Stimulated activated CD8-positive, alpha-beta memory T cell treated with anti-CD3 and anti-CD28 coated beads, Interleukin-7, amount 100 ng/mL, for 4 hours (primary cell): ENCODE data around the gene CREB5.

ENCODE experiments used
- DNase-seq, 2 donors: peaks; one replicate each; pipeline ENCODE4 v3.0.0-alpha.2; 2020; ENCODE audit warnings: low read depth in 2 of 2

CREB5 gene

DNA sequence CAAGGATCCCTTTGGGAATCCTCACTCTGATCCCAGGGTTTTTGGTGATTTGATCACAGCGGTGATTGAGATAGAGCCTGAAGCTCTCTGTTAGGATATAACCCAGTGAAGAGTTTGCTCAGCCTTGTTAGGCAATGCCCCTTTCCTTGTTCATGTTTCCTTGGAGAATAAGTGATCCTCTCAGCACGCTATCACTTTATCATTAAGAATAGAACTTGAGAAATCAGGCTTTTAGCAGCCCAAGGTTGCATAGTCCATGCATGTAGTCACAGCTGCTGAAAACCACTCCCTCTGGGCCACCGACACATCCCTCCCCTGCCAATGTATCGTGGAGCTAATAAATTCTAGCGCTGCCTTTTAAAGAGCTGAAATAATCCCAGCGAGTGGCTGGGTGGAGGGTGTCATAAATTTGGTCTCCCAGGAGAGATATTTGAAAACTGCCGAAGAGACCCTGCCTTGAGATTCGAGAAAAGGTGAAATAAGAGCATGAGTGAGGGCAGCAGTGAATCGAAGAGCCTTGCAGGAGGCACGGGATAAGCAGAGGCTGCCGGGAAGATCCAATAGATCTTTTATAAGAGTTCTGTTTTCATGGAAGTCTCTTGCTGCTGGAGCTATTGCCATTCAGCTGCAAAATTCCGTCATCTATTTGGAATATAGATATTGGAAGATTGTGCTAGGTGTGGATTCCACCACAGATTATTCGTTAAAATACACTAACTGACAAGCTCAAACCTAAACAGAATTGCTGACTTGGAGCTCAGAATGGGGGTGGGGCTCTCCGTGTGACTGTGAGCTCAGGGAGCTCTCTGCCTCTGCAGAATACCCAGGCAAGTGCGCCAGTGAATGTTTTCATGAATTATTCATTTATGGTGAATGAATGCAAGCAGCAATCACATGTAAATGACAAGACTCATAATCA lies 296.0 kb downstream of the CREB5 start:
- DNase-seq = no peak

DNA sequence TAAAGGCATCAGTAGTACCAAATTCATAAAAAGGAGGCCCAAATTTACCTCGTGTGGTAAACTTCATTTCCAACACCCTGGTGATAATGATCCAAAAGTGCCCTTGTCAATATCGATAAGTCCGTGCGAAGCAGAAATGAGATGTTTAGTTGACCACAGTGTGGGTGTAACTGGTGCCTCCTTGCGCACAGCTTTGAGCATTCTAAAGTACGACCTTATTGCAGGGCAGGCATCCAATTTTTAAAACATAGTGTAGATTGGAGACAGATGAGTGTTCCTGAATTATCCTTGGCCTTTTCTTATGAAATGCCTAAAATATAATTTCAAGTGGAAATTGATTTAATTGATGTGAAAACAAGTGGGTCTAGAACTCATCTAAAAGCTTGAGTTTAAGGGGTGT lies 297.4 kb downstream of the CREB5 start:
- no peak for DNase-seq

DNA sequence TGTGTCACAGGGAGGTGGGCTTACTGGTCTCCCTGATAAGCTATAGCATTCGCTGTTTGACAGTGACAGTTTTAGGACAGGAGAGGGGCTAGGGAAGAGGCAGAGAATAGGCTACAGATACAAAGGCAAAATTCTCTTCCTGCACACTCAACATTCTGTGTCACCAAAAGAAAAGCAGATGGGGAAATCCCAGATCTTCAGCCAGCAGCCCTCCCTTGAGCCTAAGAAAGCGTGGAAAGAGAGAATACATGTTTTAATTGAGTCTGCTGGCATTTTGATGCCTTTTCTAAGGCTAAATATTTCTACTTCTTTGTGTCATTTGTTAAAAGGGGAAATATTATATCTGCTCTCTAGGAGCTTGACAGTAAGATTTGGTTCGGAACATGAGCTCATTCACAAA lies 298.8 kb downstream of the CREB5 start:
- DNase-seq = no peak

DNA sequence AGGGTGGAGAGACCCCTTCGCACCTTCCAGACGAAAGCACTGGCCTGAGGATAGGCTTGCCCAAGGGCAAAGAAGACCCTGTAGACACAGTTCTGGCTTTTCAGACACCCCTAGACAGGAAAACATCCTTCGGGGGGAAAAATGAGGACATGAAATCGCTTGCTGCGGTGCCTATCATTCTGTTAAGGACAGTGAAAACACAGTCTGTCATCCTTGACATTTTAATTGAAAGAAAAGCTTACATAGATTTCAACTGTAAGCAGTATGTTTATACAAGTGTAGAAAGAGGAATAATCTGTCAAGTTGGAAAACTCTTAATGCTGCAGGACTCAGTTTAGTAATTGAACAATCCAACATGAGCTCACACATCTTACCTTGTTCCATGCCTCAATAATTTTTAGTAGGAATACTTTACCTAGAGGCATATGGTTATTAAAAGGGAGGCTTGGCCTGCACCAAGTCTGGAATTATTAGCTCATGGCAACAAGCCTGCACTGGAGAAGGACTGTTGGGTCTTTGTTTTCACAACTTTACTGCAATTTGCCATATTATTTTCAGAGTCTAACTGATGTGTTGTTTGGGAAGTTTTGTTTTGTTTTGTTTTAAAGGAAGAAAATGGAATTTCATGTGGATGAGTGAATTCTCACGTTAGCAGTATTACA lies 302.3 kb downstream of the CREB5 start:
- DNase-seq = no peak

DNA sequence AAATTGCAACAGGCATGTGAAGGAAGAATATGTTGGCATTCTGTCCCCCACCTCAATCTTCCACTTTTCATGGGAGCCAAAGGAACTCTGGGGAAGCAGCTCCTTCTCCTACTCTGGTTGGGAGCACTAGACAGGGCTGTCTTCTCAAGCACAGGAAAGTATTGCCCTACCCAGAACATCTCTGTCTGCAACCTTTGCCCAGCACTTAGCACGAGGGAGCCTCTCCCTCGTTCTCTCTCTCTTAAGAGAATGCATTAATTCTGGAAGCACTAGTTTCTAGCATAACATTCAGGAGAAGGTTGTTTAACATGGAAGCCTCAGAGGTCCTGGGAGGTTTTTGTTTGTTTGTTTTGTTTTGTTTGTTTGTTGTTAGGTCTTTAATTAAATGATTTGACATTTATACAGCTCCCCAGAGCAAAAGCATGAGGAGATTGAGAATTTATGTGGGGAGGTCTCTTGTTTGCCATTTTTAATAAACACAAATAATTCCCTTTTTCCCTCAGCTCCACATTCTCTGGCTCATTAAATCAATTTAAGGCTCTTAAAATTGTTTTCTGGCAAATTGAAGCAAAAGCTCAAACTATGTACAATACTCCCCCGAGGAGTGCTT lies 305.2 kb downstream of the CREB5 start:
- DNase-seq = no peak

DNA sequence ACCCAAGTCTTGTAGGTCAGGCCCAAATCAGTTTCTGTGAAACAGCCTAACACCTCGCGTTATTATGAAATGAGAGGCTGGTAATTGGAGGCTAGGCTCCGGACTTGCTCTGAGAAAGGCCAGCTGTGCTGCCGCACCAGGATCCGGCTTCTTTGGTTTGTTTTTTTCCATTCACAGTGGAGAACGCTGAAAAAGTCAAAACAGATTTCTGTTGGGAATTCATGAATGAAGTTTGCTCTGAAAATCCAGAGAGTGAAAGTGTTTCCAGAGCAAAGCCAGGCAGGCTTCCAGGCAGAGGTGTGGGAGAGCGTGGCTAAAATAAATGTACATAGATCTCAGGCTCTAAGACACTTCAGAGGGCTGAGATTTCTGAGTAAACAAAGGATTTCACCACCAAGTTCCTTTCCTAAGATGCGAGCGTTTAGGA lies 305.8 kb downstream of the CREB5 start:
- no peak for DNase-seq

DNA sequence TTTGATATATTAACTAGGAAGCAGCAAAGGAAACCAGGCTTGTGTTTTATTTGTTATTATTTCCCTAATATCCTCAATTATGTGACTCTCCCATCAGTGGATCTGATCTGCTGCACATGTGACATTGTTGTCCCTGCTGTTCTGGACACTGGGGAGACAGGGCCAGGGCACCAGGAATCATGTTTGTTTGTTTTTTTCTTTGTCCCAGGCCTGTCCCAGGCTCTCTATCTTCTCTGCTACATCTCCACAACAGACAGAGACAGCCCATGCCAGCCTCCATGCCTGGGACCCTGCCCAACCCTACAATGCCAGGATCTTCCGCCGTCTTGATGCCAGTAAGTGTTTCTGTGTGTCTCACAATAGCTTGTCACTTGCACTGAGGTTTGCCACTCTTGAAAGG lies 306.2 kb downstream of the CREB5 start:
- no peak for DNase-seq

DNA sequence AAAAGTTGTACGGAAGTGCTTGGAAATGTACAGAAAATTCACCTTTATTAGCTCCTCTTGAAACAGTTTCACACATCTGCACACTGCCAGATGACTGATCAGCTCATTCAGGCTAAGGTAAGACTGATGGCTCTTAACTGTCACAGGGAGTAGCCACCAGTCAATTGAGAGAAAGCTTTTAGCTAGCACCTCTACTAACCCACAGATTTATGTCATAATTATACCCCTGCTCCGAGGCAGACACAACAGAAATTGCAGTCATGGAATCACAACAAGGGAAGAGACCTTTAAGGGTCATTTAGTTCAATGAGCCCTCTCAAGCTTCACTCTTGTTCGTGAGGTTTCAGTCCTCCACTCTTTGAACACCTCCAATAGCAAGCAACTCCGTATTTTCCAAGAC lies 310.4 kb downstream of the CREB5 start:
- no peak for DNase-seq

DNA sequence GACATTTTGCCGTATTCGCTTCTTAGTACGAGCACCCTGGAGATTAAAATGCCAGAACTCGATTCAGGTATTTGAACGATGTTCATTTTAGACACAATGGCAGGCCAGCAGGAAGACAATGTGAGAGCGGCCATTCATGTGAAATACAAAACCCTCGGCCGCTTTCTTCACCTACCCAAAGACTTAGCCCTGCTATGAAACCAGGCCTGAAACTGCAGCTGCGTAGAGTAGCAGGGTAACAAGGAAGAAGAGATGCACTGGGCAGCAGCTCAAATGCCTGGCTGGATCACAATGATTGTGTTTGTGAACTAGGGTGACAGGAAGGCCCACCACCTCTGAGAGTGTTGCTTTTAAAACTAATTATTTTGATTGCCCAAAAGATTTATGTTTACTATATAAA lies 311.0 kb downstream of the CREB5 start:
- no peak for DNase-seq

DNA sequence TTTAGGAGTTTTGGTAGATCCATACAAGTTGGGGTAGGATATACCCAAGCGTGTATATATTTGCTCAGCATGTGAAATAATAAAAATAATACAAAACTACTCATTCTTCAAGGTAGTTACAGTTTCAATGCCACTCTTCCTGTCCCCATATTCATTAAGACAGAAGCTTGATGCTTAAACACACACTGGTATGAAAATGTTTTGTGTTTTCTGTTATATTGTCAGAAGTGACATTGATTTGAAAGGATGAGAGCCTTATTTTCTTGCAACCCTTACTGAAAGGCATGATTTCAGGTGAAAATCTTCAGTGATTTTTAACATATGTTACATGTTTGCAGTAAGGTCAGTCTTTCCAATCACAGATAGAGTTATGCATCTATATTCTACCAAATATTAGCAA lies 312.2 kb downstream of the CREB5 start:
- no peak for DNase-seq

DNA sequence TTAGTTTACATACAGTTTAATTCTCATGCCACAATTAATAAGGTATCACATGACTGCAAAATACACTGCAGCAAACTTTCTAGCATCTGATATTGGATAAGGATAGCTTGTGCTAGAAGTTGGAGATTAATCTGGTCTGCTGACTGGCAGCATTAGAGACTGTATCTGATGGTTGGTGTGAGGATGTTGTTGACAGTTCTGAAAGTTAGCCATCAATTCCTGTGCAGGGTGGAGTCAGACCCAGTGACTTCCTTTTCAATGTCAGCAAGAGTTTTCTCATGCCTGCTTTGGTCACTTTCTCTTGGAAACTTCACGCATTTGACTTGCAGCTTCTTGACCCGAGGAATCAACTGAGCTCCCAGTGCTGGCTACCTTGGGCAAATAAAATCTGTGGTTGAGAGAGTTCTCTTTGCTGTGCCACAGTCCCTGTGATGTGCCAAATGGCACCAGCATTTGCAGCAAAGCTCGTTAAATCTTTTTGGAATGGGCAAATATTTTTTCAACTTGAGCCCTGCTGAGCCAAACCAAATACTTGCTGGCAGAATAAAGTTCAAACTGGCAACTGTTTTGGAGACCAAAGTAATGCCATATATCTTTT lies 312.8 kb downstream of the CREB5 start:
- no peak for DNase-seq

DNA sequence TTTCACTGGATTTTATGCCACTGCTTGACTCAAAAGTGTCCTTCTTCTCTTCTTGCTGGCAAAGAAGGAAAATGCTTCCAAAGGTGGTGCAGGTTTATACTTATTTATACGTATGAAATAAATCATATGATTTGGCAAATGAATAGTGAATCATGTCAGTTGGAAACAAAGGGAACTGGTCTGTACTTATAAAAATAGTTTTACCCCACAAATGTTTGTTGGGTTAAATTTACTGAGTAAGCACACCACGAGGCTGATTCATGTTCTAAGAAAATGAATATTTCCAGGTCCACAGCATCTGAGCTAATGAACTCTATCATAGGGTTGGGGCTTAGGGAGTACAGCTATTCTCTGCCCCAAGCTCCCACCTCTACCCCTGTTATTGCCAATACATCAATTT lies 313.6 kb downstream of the CREB5 start:
- no peak for DNase-seq

DNA sequence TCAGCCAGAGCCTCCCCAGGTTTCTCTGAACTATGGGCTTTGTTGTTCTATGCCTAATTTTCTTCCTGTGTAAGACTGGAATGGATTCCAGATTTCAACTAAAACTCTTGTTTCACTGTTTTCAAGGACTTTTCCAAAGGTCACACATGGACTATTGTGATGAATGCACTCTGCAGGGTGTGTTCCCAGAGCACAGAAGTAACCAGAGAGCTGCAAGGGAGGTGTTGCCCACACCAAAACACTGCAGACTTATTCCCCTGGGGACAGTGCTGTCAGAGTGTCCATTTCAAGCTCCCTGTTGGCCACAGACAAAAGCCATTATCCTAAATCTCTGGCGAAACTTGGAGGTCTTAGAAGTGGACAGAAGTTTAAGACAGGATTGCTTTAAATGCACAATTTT lies 314.2 kb downstream of the CREB5 start:
- DNase-seq = no peak

DNA sequence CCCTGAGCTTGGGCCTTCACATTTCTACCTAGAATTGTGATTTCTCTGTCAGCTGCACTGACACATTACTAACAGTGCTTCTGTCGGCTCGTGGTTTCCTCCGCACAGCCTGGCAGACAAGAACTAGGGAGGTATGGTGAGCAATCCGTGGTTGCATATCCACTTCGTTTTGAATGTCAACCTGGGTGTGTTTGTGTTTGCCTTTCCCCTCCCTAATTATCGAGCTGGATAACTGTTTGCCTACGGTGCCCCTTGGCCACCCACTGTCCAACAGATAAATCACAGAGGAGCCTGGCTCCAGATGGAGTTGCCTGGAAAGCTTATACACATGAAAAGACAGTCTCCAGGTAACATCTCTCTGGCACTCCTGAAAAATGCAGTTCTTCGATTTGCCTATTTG lies 317.0 kb downstream of the CREB5 start:
- DNase-seq = no peak

DNA sequence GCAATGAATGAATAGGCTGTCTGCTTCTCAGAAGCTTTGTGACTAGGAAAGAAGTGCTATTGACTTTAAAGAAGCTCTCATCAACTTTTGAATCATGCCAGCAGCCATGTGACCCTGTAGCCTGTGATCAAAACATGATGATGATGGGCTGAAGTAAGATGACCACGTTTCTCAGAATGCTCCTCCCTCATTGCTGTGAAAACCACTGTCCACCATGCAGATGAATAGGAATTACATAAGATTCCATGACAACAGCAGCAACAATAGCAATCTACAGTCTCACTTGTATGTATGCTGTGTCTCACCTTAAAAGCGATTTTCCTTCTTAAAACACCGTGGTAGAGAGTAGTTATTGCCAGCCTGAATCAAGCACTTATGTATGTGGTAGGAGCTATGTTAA lies 317.4 kb downstream of the CREB5 start:
- no peak for DNase-seq

DNA sequence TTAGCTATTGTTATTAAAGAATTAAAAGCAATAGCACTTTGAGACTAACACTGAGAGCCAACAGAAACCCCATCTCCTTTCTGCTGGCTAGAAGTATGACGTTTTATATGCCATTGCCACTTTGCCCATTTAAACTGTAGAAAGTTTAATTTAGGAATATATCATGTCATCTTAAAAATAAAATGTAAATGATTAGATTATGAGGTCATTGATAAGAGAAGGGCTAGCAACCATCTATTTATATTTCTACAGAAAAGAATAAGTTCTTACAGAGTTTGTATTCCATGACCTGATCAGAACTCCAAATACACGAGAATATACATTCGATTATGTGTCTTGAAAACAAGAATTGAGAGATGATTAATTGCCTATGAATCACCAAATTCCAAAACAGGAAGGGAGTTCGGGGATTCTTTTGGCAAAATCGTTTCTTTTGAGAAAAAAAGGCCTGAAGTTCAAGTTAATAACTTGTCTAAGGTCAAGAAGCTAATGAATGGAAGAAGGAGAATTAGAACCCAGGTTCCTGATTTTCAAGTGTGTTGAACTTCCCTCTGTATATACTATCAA lies 318.9 kb downstream of the CREB5 start:
- DNase-seq = no peak

DNA sequence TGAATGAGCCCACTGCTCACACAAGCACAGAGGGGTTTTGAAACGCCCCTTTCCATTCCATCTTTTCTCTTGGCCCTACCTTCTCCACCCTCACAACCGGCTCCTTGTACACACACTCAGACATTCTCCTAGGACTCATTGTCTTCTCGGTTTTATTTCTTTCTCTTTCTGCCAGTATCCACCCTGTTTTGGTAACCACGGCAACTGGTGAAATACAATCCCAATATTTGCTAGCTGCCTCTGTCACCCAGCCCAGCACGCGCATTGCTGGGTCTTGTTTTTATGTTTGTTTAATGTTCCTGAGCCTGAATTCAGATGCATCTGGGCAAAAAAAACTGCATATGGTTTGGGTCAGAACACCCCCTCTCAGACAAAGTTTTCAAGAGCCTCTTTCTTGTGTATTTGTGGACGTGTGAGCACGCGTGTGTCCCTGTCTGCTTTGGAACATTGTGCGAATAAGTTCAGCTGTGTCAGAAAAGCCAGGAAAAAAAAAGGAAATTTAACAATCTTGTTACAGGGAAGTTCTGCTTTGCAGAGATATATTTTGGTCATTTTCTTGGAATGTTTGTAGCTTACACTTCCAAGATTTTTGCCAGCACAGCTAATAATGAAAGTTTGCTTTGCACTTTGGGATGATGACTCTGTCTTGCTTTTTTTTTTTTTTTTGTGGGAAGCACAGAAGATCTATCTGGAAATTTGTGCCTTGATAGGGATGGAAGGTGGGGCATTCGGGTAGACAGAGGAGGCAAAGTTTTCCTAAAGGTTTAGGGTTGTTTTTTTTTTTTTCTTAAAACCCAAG lies 320.0 kb downstream of the CREB5 start:
- DNase-seq = no peak

DNA sequence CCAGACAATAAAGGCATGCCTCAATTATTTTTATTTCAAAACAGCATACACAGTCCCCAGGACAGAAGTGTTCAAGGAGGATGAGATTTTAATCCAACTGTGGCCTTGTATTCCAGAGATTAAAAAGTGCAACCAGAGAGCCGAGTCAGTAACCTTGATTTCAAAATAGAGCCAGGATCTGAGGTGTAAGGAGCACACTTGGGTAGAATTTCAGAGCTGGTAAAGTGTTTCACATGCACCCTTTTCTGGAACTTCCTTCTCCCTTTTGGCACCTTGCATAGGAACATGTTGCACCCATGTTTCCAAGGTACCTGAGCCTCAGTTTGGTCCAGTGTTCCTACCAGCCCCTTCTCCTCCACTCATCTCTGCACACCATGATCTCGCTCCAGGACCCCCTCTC lies 320.7 kb downstream of the CREB5 start:
- no peak for DNase-seq

DNA sequence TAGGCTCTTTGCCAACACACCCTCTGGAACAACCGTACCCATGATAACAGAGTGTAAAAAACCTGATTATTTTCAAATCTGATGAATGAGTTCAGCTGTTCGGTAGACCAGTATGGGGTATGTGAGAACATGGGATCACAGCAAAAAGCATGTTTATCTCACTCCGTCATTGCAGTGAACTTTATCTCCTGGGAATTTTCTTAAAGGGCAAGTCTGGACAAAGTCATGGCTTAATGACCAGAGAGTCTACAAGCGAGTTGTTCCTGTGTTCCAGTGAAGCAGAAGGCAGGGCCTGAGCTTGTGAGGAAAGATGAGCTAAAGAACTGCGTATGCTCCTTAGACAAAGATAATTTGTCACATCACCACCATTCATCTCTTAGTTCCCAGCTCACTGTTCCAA lies 326.1 kb downstream of the CREB5 start:
- DNase-seq = no peak

DNA sequence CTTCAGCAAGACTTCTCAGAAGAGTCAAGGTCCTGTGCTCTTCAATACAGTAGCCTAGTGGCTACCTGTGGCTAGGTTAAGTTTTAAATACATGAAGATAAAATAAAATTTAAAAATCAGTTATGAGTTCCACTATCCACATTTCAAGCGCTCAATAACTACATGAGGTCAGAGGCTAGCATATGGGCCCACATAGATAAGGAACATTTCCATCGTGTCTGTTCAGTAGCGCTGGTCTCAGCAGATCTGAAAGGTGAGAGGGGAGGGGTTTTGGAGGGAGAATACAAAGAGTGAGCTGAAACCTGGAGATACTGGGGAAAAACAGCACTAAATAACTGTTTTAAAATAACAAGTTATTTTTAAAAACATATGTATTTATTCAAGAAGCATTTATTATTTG lies 326.8 kb downstream of the CREB5 start:
- no peak for DNase-seq

DNA sequence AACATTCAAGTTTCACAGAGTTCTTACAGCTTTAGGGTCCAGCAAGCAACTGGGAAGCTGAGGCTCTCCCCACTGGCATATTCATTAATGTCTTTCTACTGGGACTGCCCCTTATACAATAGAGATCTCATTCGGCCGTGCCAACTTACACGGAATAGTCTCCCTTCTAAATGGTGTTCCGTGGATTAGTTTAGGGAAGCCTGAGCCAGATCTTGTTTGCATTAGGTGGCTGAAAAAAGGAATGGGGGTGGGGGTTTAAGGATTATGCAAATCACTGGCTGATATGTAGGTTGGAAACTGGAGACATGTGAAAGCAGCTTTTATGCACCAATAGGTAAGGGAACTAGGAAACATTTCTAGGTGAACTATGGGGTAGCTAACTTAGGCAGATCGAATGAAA lies 327.5 kb downstream of the CREB5 start:
- no peak for DNase-seq
